ENCODE results near the gene FAN1.

The FAN1 gene

GRCh38 chr15:30962659-30963058 lies 58.9 kb downstream of the FAN1 start:
- DNase-seq = no peak

DNA sequence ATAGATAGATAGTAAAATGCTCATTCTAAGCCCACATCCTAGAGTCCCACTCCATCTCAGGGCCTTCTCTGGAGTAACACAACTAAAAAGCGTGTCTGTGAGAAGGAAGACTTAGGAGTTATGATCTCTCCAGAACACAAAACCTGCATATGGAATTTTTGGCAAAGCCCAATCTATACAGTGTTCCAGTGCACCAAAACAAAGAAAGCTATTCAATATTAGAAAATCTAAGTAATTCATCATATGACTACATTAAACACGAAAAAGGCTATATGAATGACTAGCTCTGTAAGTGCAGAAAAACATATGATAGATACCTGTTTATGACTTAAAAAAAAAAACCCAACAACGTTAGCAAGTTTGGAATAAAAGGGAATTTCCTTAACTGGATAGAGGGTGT lies 60.0 kb downstream of the FAN1 start:
- no peak for DNase-seq

DNA sequence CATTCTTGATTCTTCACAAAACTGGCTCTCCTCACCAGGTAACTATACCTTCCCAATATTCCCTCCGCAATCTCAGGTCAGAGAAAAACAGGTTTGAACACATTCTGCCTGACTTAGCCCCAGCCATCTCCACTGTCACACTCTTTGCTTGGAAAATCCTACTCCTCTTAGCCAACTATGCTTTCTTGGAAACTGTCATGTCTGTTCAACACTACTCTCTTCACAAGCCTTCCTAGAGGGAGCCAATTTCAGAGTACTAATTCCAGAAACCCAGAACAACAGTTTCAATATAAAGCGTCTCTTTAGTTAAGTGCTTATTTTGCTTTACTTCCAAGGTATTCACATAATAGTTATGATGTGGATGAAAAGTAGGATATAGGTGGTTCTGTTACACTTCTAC lies 66.0 kb downstream of the FAN1 start:
- no peak for DNase-seq

DNA sequence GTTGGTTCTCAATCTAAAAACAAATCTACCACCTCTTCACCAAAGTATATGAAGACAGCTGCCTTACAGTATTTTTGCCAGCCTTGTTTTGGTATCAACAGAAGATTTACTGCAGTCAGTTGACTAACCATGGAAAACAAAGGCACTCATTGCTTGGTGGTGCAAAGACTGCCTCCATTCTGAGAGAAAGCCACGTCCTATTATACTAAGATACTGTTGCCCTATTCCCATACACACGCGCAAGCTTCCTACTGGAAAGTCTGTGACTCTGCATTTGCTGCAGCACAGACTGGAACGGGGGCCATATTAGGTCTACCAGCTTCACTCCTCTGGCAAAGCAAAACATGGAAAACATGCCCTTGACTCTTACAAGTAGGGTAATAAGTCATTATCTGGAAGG lies 69.7 kb downstream of the FAN1 start:
- no peak for DNase-seq

DNA sequence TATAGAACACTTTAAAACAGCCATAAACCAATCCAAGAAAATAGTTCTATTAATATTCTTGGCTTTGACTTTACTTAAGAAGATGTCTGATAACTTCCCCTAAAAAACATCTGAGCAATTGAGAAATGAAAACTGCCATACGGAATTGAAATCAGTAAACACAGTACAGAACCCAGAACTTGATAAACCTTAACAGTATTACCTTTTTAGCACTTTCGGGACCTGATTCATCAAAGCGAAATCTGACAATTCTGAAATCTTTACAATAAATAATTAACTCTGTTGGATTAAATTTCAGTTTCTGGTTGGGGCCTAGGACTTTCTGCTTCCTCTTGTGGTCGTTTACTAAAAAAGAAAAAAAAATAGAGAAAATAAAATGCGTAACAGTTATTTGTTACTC lies 70.4 kb downstream of the FAN1 start:
- DNase-seq = no peak

- DNase-seq = no peak
Observed at GRCh38 chr15:30978328-30978727, 74.6 kb downstream of the FAN1 start.

DNA sequence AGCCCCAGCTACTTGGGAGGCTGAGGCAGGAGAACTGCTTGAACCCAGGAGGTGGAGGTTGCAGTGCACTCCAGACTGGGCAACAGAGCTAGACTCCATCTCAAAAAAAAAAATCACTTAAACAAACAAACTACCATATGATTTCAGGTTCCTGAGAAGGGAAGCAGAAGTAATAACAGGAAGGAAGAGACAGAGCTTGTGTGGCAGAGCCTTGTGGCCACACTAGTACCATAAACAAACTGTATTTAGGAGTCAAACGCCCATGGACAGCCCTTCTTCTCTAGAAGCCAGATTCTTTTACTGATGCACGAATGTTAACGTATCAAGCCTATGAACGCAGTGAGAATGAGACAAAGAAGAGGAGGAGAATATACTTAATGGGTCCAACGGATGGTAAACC lies 75.7 kb downstream of the FAN1 start:
- no peak for DNase-seq

DNA sequence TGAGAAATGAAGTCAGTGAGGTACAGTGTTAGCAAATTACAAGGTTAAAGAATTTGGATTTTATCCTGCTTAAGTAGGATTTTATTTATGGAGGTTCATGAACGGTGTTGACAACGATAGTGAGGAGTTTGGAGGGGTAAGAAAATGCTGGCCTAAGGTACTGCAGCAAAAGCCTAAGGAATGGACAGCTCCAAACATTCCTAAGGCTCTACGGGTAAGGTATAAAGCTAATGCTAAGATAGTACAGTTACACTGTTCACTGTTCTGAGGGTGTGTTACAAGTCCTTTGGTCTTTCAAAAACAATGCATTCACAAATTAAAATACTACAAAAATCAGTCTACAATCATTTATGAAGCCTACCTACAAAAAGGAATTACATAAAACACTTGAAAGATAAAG lies 80.4 kb downstream of the FAN1 start:
- no peak for DNase-seq

- no peak for DNase-seq
Observed at GRCh38 chr15:30984542-30984941, 80.8 kb downstream of the FAN1 start.

DNA sequence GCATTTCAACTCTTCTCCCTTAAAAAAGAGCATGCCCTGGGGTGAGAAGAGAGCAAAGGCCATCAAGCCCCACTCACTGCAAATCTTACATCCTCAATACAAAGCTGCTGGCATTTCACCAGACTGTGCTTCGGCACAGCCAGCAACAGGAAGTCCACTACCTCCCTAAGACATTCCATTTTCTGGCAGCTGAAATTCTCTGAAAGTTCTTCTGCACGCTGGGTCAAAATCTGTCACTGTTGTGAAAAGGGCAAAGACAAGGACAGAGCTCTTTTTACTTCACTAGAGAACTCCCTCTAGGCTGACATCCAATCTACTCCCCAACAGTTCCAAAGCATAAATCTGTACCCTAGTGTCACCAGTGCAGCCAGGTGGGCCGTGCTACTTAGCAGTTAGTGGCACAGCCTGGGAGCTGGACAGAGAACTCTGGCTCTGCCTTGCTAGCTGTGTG lies 81.4 kb downstream of the FAN1 start:
- DNase-seq = no peak

DNA sequence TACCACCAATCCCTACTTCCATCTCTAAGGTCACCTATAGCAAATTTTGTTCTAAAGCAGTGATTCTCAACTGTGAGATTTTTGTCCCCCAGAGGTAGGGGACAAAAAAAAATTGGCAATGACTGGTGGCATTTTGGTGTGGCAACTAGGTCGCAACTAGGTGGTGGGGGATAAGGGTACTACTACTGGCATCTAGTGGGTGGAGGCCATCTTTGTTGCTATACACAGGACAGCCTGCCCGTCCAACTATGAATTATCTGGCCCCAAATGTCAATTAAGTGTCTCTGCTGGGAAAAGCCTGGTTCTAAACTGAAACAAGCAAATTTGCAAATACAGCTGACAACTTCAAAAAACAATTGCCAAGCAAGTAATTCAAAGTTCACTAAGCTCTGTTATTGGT lies 86.3 kb downstream of the FAN1 start:
- DNase-seq = no peak

- DNase-seq = no peak
Observed at GRCh38 chr15:30990446-30991254, 86.9 kb downstream of the FAN1 start.

DNA sequence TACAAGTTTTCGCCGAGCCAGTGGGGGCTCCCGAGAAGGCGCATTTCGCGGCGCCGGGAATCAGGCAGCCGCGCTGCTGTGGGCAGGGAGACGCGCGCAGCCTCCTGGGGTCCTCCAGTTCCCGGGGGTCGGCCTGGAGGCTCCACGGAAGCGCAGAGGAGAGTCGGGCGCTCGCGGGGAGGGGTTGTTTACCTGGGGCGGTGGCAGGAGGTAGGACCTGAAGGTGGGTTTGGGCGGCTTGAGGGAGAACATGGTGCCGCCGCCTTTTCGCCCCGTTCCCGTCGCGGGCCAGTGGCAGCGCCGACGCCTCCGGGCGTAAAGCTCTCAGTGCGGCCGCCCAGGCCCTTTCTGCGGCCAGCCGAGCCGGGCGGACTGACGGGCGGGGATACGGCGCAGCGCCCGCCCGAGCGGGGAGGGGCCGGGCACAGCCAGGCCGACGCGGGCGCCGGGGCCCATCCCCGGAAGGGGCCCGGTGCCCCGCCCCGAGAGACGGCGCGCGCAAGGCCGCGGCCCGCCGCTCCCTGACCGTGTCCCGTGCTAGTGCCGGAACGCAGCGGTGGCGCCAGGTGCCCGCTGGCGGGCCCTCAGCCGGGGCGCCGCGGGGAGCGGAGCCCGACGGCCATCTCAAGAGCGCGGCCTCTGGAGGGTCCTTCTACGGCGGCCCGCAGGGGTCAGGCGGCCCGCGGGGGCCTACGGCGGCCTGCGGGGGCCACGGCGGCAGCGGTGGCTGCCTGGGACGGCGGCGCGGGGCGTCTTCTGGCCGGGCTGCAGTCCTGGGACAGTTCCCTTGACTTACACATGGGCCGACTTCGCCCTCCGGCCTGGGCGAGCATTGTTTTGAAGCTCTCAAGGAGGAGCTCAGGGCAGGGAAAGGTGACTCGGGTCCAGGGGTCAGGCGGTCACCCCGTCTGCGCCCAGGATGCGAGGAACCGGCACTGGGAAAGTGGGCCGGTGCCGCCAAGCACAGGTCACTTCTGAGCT lies 87.8 kb downstream of the FAN1 start, which contains the start of gene MTMR10:
MTMR10 (minus strand) TSS at position 374 of the 981 bp plus-strand sequence; CDS start at position 252, 122 bp downstream.
- peak; percentile 55 to 72 for DNase-seq

DNA sequence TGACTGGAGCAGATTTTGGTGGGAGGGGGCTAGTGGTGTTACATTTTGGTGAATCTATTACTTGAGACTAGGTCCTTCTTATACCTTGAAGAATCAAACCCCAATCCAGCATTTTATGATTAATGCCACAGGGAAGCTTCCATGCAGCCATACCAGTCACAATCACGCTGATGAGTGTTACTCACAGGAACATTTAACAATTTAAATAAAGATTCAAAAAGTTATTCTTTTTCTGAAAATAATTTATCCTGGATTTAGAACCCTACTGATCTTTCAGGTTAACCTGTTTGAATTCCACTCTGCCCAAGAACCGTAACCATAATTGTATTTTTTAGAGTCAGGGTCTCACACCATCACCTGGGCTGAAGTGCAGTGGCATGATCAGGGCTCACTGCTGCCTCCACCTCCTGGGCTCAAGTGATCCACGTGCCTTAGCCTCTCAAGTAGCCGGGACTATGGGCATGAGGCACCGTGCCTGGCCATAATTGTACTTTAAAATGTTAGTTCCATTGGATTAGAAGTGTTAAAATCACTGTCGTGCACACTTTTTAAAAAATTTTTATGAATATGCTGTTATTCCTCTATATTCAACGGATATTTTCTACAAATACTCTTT lies 88.6 kb downstream of the FAN1 start:
- DNase-seq = no peak
